ENCODE measurements around the gene KRTAP2-1.
"Not testable (repeated sequence)": the region's sequence is repeated elsewhere in the genome, so short reads cannot be mapped to it uniquely, and the experiment has no call there.

The KRTAP2-1 gene

DNA sequence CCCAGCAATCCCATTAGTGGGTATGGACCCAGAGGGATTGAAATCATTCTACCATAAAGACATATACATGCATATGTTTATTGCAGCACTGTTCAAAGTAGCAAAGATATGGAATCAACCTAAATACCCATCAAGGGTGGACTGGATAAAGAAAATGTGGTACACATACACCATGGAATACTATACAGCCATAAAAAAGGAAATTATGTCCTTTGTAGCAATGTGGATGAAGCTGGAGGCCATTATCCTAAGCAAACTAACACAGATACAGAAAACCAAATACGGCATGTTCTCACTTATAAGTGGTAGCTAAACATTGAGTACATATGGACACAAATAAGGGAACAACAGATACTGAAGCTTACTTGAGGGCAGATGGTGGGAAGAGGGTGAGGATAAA is 10.4 kb upstream of the KRTAP2-1 start:
- no peak for DNase-seq (ENCODE audit: low read depth)

DNA sequence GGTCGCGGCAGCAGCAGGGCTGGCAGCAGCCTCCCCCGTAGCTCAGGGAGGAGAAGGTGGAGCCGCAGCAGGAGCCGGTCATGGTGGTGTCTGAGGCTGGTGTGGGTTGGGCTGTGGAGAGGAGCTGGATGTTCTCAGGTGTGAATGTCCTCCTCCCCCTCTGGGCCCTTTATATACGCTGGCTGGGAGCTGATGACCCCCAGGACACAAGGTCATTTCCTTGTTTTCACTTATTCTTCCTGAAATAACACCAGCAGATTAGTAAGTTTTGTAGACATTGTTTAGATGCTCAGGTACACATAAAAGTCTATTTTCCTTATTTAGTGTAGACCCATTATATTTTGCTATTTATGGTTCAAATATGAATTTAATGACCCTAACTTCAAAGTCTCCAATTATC is 8.0 kb upstream of the KRTAP2-1 start, which contains the start of gene KRTAP2-2:
Gene KRTAP2-2, minus strand, starts transcription at position 101 of the 400 bp plus-strand sequence. Its CDS starts 19 bp downstream, at position 82.
- not testable (repeated sequence) for DNase-seq (ENCODE audit: low read depth)

DNA sequence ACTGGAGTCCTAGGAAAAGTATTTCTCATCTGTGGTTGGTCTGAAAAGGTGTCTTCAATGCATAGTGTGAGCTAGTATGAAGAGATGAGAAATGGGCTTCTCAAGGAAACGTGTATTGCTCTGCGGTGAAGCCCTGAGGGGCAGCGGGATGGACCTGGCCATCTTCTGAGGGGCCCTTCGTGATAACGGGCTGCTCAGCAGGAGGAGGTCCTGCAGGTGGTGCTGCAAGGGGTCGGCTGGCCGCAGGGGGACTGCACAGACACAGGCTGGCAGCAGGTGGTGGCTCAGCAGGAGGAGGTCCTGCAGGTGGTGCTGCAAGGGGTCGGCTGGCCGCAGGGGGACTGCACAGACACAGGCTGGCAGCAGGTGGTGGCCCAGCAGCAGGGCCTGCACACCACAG is 7.4 kb upstream of the KRTAP2-1 start:
- DNase-seq (ENCODE audit: low read depth): not testable (repeated sequence)

DNA sequence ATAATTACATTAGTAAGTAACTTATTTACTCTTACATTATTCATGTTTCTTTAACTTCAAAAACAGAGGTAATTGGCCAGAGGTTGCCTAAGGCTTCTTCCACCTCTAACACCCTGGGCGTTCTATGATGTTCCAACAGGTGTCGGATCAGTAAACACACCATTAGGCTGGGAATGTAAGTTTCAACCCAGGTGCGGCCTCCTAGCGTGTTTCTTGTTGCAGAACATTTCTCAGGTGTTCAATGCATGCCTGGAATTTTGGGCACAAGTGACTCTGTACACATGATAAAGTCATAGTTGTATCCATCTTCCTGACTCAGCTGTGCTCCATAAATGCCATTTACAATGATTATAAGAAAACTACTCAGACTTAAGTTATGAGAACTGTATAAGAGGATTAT is 6.9 kb upstream of the KRTAP2-1 start:
- no peak for DNase-seq (ENCODE audit: low read depth)

DNA sequence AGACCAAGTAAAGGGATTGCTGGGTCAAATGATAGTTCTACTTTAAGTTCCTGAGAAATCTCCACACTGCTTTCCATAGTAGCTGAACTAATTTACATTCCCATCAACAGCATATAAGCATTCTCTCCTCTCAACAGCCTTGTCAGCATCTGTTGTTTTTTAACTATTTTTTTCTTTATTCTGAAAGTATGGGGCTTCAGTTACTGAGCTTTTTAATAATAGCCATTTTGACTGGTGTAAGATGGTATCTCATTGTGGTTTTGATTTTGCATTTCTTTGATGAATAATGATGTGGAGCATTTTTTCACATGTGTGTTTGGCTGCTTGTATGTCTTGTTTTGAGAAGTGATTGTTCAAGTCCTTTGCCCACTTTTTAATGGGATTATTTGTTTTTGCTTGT is 5.5 kb upstream of the KRTAP2-1 start:
- peak; percentile 62 for DNase-seq (ENCODE audit: low read depth)

DNA sequence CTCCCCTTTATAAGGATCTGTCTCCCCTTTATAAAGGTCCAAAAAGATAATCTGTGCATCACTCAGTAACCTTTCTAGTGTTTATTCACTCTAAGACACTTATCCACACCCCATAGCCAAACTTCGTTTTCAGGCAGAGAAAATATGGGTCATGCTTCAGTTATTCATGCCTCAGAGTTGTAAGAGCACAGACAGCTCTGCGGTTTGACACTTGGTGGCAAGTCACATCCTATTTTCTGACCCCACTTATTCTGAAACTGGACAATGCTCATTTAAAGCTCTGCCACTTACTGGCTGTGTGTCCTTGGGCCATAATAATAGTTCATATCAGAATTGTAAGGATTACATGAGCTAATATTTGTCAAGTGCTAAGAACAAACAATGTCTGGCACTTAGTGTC is 2.0 kb upstream of the KRTAP2-1 start:
- peak; percentile 97 for DNase-seq (ENCODE audit: low read depth)

DNA sequence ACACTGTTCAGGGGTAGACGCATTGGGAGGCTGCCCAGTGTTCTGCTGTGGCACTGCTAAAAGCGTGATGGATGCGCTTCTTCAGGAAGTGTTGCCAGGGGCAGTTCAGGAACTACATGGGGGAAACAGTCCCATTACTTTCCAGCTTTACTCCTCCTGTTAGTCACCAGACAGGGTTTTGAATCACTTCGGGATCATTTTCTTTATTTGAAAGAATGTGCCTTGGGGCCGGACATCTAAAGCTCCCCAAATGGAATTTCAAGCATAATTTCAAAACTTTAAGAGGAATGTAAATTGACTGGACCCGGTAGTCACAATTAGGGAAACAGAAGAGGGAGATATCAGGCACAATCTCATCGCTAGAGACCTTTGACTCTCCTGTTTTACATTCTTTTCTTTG is 1.3 kb upstream of the KRTAP2-1 start:
- peak; percentile 95 for DNase-seq (ENCODE audit: low read depth)

DNA sequence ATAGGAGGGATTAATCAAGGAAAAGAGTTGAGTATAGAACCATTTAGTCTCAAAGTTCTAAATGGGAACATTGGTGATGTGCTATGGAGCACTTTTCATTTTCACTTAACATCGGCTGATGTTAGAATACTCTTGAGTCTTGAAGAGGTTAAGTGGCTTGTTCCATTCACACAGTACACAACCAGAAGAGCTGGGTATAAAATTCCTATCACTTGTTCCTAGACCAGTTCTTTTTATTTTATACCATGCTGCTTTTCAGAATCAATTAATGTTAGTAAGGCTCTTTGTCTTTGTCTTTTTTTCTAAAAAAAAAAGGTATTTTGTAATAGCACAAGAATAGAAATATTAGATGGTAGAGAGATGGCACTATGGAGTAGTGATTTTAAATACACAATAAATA is 4.2 kb downstream of the KRTAP2-1 start:
- no peak for DNase-seq (ENCODE audit: low read depth)

DNA sequence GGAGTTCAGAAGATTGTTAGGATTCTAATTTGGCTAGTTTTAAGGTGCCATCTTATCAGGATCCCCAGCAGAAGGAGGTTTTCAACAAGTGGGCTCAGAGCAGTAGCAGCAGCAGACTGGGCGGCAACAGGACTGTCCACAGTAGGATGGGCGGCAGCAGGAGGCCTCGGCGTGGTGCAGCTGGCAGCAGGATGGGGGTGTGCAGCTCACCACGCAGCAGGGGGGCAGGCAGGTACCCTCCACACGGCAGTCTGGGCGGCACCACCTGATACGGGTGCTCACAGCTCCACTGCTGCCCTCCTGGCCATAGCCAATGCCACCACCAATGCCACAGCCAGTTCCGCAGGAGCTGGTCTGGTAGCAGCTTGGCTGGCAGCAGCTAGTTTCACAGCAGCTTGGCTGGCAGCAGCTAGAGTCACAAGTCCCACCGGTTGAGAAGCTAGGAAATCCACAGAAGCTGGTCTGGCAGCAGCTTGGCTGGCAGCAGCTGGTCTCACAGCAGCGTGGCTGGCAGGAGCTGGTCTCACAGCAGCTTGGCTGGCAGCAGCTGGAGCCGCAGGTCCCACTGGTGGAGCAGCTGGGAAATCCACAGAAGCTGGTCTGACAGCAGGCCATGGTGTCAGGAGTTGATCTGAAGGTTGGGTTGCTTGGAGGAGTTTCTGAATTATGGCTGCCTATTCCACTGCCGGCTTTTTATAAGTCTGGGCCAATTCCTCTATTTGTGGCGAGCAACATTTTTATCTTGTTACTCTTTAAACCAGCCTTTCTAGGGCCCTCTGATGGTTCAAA is 6.1 kb downstream of the KRTAP2-1 start, which contains the start of gene KRTAP1-1:
Gene KRTAP1-1, minus strand, starts transcription at position 668 of the 789 bp plus-strand sequence. Its CDS starts 53 bp downstream, at position 615.
- DNase-seq (ENCODE audit: low read depth): not testable (repeated sequence)

DNA sequence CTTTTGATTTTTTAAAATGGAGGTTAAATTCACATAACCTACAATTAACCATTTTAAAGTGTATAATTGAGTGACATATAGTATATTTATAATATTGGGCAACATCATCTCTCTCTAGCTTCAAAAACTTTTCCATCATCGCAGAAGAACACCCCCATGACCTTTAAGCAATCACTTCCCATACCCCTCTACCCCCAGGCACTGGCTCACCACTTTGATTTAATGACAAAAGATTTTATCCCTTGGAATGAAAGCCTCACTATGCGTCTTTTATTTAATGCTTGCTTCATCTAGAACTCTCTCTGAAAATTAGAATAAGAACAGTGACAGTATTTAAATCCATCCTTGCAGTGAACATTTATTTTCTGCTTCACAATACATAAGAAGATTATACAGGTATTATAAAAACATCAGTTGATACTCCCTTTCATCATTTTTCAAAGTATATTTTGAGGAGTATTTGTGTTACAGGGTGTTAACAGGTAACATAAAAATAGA is 9.2 kb downstream of the KRTAP2-1 start:
- no peak for DNase-seq (ENCODE audit: low read depth)

DNA sequence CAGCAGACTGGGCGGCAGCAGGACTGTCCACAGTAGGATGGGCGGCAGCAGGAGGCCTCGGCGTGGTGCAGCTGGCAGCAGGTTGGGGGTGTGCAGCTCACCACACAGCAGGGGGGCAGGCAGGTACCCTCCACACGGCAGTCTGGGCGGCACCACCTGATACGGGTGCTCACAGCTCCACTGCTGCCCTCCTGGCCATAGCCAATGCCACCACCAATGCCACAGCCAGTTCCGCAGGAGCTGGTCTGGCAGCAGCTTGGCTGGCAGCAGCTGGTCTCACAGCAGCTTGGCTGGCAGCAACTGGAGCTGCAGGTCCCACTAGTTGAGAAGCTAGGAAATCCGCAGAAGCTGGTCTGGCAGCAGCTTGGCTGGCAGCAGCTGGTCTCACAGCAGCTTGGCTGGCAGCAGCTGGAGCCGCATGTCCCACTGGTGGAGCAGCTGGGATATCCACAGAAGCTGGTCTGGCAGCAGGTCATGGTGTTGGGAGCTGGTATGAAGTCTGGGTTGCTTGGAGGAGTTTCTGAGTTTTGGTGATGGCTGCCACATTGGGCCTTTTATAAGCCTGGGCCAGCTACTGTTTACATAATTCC is 12.7 kb downstream of the KRTAP2-1 start, which contains the start of gene KRTAP1-3:
Gene KRTAP1-3, minus strand, starts transcription at position 529 of the 590 bp plus-strand sequence. Its CDS starts 53 bp downstream, at position 476.
- DNase-seq (ENCODE audit: low read depth): not testable (repeated sequence)

DNA sequence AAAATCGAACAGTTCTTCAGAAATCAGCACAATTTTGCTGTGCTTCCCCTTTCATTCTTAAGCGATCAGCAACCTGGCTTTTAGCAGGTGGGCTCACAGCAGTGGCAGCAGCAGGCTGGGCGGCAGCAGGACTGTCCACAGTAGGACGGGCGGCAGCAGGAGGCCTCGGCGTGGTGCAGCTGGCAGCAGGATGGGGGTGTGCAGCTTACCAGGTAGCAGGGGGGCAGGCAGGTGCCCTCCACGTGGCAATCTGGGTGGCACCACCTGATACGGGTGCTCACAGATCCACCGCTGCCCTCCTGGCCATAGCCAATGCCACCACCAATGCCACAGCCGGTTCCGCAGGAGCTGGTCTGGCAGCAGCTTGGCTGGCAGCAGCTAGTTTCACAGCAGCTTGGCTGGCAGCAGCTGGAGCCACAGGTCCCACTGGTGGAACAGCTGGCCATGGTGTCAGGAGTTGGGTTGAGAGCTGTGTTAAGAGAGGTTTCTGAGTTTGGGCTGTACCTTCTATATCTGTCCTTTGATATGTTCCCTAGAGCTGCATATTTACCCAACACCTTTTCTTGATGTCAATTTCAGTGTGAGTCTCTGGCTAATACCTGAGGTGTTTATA is 17.4 kb downstream of the KRTAP2-1 start, which contains the start of gene KRTAP1-4:
Gene KRTAP1-4, minus strand, starts transcription at position 563 of the 613 bp plus-strand sequence. Its CDS starts 117 bp downstream, at position 446.
- DNase-seq (ENCODE audit: low read depth): no peak

DNA sequence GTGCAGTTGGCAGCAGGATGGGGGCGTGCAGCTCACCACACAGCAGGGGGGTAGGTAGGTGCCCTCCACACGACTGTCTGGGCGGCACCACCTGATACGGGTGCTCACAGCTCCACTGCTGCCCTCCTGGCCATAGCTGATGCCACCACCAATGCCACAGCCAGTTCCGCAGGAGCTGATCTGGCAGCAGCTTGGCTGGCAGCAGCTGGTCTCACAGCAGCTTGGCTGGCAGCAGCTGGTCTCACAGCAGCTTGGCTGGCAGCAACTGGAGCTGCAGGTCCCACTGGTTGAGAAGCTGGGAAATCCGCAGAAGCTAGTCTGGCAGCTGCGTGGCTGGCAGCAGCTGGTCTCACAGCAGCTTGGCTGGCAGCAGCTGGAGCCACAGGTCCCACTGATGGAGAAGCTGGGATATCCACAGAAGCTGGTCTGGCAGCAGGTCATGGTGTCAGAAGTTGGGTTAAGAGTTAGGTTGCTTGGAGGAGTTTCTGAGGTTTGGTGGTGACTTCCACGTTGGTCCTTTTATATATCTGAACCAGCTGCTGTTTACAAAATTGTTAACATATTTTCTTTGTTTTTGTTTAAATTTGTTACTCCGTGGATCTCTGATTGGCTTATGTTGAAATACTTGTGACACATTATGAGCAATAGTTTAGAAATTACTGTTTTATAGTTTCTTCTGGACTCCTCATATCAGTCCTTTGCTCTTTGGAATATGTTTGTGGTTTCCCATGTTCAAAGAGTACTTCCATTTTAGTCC is 20.2 kb downstream of the KRTAP2-1 start, which contains the start of gene KRTAP1-5:
Gene KRTAP1-5, minus strand, starts transcription at position 494 of the 757 bp plus-strand sequence. Its CDS starts 53 bp downstream, at position 441.
- peak; percentile 91 for DNase-seq (ENCODE audit: low read depth)

DNA sequence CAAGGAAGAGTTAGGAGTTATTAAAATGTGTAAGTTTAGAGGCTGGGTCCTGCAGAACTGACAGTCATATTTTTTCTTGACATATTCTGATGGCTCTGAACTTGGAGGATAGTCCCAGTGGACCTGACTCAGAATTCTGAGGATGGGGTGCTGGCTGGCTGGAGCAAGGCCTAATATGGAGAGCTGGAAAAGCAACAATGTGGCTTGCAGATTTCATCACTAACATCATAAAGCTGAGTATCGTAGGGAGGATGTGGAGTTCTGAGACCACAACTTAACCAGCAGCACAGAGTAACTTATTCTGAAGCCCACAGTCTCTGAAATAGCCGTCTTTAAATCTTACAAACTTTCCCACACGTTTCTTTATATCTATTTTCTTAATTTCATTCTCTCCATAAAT is 22.4 kb downstream of the KRTAP2-1 start:
- no peak for DNase-seq (ENCODE audit: low read depth)

DNA sequence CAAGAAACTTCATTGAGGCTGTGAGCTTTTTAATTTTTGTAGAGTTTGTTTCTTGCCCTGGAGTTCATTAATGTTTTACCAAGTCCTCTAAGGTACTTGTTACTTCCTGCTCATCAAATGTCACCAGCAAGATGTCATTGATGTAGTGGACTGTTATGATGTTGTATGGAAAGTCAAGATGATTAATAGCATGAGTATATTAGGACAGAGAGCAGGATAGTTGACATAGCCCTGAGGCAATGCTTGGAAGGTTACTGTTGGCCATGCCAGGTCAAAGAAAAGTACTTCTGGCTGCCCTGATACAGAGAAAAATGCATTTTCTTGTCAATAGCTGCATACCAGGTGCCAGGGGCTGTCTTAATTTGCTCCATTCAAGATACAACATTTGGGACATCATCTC is 26.8 kb downstream of the KRTAP2-1 start:
- DNase-seq (ENCODE audit: low read depth): no peak

DNA sequence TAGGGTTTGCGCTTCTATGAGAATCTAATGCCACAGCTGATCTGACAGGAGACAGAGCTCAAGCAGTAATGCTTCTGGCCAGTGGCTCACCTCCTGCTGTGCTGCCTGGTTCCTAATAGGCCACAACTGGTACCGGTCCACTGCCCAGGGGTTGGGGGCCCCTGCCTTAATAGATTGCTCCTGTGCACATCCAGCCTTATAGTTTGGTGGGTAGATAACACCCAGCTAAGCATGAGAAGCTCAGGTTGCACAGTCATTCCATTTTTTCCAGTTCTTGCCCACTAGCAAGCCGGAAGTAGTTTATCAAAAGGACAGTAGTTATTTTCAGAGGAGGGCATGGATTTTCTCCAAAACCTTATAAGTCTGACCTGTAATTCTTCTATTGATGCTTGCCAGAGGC is 27.7 kb downstream of the KRTAP2-1 start:
- no peak for DNase-seq (ENCODE audit: low read depth)

DNA sequence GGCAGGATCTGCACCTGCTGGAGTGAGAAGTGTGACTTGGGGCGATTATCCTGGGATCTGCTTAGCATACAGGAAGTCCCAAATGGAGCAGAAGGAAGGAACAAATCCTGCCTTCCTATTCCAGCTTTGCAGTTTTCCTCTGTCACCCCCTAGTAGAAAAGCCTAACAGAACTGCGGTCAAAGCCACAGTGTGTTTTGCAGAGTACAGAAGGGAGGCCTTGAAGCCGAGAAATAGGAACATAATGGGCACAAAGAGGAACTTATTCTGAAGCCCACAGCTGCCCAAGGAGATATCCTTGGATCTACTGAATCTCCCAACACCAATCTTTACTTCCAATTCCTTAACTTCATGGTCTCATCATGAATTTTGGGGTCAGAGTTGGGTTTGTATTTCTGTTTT is 28.6 kb downstream of the KRTAP2-1 start:
- DNase-seq (ENCODE audit: low read depth): no peak

DNA sequence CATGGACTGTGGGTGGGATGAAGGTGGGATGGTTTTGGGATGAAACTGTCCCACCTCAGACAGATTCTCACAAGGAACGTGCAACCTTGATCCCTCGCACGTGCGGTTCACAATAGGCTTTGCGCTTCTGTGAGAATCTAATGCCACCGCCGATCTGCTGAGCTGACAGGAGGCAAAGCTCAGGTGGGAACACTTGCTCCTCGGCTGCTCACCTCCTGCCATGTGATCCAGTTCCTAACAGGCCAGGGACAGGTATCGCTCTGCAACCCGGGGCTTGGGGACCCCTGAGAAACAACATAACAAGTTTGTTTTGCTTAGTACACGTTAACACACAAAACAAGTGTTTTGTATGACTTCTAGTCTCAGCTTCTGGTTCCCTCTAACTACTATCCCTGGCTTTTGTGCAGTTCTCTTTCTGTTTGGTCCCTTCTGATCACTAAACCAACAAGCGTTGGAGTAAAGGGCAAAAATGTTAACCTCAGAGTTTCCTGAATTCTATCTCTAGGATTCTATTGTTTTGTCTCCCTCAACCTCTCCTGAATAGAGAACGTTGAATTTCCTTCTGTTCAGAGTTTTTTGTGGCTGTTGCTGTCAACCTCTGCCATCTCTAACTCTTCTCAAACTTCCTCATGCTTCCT is 30.4 kb downstream of the KRTAP2-1 start:
- no peak for DNase-seq (ENCODE audit: low read depth)

DNA sequence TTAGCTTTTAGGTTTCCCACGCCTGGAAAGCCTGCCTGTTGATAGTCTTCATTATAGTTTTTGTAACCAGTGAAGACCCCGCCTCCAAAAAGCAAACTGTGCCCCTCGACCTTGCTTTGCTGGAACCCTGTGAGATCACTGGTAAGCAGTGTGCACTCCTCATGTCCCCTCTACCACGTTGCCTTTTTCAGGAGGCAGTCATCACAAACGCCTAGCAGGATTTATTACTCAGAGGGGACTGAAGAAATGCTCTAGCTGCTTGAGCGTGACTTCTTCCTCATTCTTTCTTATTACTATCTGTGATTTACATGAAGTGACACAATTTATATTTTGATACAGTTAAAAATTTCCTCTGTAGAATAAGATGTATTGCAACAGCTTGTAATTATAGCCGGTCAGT is 31.7 kb downstream of the KRTAP2-1 start:
- DNase-seq (ENCODE audit: low read depth): no peak

DNA sequence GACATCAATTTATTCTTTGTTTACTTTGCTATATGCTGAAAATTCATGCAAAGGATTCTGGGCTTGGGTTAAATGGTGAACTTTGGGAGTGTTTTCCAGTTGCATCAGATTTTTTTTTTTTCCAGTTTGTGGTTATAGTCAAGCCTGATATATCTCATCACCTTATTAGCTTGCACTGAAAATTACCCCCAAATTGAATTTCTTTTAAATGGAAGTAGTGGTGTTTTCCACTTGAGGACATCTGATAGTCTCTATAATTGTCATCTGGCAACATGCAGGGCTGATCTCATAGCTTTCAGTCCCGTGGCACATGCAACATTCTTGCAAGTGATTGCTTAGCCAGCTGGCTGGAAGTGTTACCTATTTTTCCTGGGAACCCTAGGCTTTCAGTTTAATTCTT is 33.5 kb downstream of the KRTAP2-1 start:
- peak; percentile 33 for DNase-seq (ENCODE audit: low read depth)

DNA sequence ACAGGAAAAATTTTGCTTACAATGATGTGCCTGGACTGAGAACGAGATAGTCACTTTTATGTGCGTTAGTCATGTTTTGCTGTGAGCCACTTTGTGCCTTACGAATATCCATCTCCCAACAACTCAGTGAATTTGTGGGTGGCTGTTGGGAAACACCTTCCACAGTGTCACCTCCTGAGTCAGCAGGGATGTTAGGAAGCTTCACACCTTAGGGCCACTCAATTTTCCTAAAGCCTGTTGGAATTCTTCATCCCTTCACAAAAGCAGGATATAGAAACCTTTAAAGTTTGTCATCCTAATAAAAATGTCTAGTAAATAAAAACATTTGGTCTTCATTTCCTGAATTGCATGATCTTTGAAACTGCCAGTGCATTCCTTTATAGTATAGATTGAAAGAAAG is 33.9 kb downstream of the KRTAP2-1 start:
- peak; percentile 75 for DNase-seq (ENCODE audit: low read depth)

All from ELR (cell line).